HEK293 (cell line): ENCODE measurements around the gene KLHL8.

ENCODE experiments used
- CTCF ChIP-seq: fragments of 450-650 bp; formaldehyde crosslinking; IDR thresholded peaks from 2 replicates; pipeline ENCODE4 v1.5.1; 2016; ENCODE audit warnings: missing biosample characterization, missing genetic modification characterization
- ZNF398 ChIP-seq: fragments of 450-650 bp; formaldehyde crosslinking; IDR thresholded peaks from 2 replicates; pipeline ENCODE4 v1.5.1; 2017; ENCODE audit warnings: missing biosample characterization, missing genetic modification characterization
- ZNF529 ChIP-seq: fragments of 450-650 bp; formaldehyde crosslinking; IDR thresholded peaks from 2 replicates; pipeline ENCODE4 v1.5.1; 2017; ENCODE audit warnings: missing genetic modification characterization, missing biosample characterization; ENCODE audit not compliant: insufficient replicate concordance
- ZNF571 ChIP-seq: fragments of 450-650 bp; formaldehyde crosslinking; IDR thresholded peaks from 2 replicates; pipeline ENCODE4 v1.5.0; 2017; ENCODE audit warnings: missing biosample characterization, missing genetic modification characterization
- ZNF677 ChIP-seq: fragments of 450-650 bp; IDR thresholded peaks from 2 replicates; pipeline ENCODE4 v1.5.0; 2018; ENCODE audit warnings: missing biosample characterization, mild to moderate bottlenecking, missing genetic modification characterization, moderate library complexity

GRCh38 chr4:87196146-87196545 lies 24.3 kb downstream of the KLHL8 start:
- TF ChIP-seq CTCF (tag by site-specific recombination) (no peak), ZNF677 (tag by site-specific recombination) (no peak), ZNF571 (tag by site-specific recombination) (no peak), ZNF529 (tag by site-specific recombination) (no peak), ZNF398 (tag by site-specific recombination) (no peak)
